ENCODE data around the gene KHDC4.

DNA sequence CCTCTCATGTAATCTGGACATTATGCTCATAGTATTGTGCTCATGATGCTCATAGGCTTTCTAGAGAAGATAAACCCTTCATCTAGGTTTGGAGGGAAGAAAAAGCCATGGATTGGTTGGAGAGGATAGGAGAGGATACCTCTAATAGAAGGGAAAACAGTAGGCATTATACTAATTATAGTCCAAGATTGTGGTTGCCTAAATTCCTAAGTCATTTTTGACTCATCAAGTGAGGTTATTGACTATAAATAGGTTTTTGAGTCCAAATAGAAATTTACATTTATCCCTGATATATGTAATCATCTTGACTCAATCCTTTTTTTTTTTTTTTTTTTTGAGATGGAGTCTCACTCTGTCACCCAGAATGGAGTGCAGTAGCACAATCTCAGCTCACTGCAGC, 69.8 kb downstream of the KHDC4 start:
- TF ChIP-seq CTCF (IDR thresholded peaks at IDR 0.05; ENCODE audit: poor library complexity) (no peak), EZH2phosphoT487 (IDR thresholded peaks at IDR 0.05; ENCODE audit: low read depth, severe bottlenecking, unreplicated experiment) (no peak), EZH2 (IDR thresholded peaks at IDR 0.05; ENCODE audit: borderline replicate concordance) (no peak)

All from hepatocyte (in vitro differentiated cells).